OCI-LY1 (cell line): Measurements from ENCODE around the gene TMC7.

Experiments used
- H2AFZ ChIP-seq: fragments of 200-600 bp; sonication (generic), shearing (Covaris generic); 2 replicates; pipeline ENCODE4 v1.6.0; 2014; ENCODE audit warnings: antibody characterized with exemption, mild to moderate bottlenecking, low read length
- H3F3A ChIP-seq: fragments of 200-600 bp; sonication (generic), shearing (Covaris generic); 2 replicates; pipeline ENCODE4 v1.6.0; 2014; ENCODE audit warnings: mild to moderate bottlenecking, antibody characterized with exemption, low read length, moderate library complexity; ENCODE audit not compliant: insufficient read depth
- H3K27ac ChIP-seq: fragments of 200-600 bp; sonication (generic); 2 replicates; pipeline ENCODE4 v1.5.1; 2014; ENCODE audit warnings: low read length, mixed run types, mild to moderate bottlenecking, low read depth; ENCODE audit not compliant: poor library complexity, severe bottlenecking
- H3K27me3 ChIP-seq: fragments of 200-600 bp; sonication (generic); 2 replicates; pipeline ENCODE4 v1.6.0; 2014; ENCODE audit warnings: antibody characterized with exemption, mild to moderate bottlenecking, low read length, moderate library complexity; ENCODE audit not compliant: insufficient read depth
- H3K36me3 ChIP-seq: fragments of 200-600 bp; sonication (generic); 2 replicates; pipeline ENCODE4 v1.6.1; 2014; ENCODE audit warnings: mild to moderate bottlenecking, antibody characterized with exemption, low read length, moderate library complexity, mixed read lengths; ENCODE audit not compliant: insufficient read depth
- H3K4me1 ChIP-seq: fragments of 200-600 bp; sonication (generic); 2 replicates; pipeline ENCODE4 v1.5.1; 2014; ENCODE audit warnings: mild to moderate bottlenecking, low read length, moderate library complexity; ENCODE audit not compliant: insufficient read depth, severe bottlenecking
- H3K4me2 ChIP-seq: fragments of 200-600 bp; sonication (generic), shearing (Covaris generic); 2 replicates; pipeline ENCODE4 v1.6.1; 2014; ENCODE audit warnings: low read length
- H3K4me3 ChIP-seq: fragments of 200-600 bp; sonication (generic); 2 replicates; pipeline ENCODE4 v1.5.1; 2014; ENCODE audit warnings: low read length, low read depth, mild to moderate bottlenecking, mixed read lengths; ENCODE audit not compliant: poor library complexity, severe bottlenecking
- H3K79me2 ChIP-seq: fragments of 200-600 bp; shearing (Covaris generic); 2 replicates; pipeline ENCODE4 v1.6.1; 2016; ENCODE audit warnings: mixed run types, low read length, mixed read lengths; ENCODE audit not compliant: insufficient read depth
- H3K9ac ChIP-seq: fragments of 200-600 bp; sonication (generic), shearing (Covaris generic); 2 replicates; pipeline ENCODE4 v1.6.1; 2014; ENCODE audit warnings: mild to moderate bottlenecking, low read length, mixed read lengths
- H3K9me2 ChIP-seq: fragments of 200-600 bp; sonication (generic), shearing (Covaris generic); 2 replicates; pipeline ENCODE4 v1.6.1; 2014; ENCODE audit warnings: low read depth, mild to moderate bottlenecking, low read length, mixed read lengths
- H3K9me3 ChIP-seq: fragments of 200-600 bp; shearing (Covaris generic); 2 replicates; pipeline ENCODE4 v1.6.1; 2014; ENCODE audit warnings: low read length, mixed read lengths
- H4K20me1 ChIP-seq: fragments of 200-600 bp; sonication (generic), shearing (Covaris generic); 2 replicates; pipeline ENCODE4 v1.6.0; 2016; ENCODE audit warnings: mild to moderate bottlenecking, low read length; ENCODE audit not compliant: insufficient read depth
- CTCF ChIP-seq: fragments of 200-600 bp; sonication (generic), shearing (Covaris generic); IDR thresholded peaks from 2 replicates; pipeline ENCODE4 v1.5.1; 2017; ENCODE audit warnings: mild to moderate bottlenecking, antibody characterized with exemption, low read length, moderate library complexity, mixed read lengths
- EZH2 ChIP-seq: fragments of 200-600 bp; sonication (generic), shearing (Covaris generic); IDR thresholded peaks from 2 replicates; pipeline ENCODE4 v1.8.0; 2017; ENCODE audit warnings: borderline replicate concordance, mixed run types, mild to moderate bottlenecking, antibody characterized with exemption, low read length, moderate library complexity, mixed read lengths

Gene TMC7

DNA sequence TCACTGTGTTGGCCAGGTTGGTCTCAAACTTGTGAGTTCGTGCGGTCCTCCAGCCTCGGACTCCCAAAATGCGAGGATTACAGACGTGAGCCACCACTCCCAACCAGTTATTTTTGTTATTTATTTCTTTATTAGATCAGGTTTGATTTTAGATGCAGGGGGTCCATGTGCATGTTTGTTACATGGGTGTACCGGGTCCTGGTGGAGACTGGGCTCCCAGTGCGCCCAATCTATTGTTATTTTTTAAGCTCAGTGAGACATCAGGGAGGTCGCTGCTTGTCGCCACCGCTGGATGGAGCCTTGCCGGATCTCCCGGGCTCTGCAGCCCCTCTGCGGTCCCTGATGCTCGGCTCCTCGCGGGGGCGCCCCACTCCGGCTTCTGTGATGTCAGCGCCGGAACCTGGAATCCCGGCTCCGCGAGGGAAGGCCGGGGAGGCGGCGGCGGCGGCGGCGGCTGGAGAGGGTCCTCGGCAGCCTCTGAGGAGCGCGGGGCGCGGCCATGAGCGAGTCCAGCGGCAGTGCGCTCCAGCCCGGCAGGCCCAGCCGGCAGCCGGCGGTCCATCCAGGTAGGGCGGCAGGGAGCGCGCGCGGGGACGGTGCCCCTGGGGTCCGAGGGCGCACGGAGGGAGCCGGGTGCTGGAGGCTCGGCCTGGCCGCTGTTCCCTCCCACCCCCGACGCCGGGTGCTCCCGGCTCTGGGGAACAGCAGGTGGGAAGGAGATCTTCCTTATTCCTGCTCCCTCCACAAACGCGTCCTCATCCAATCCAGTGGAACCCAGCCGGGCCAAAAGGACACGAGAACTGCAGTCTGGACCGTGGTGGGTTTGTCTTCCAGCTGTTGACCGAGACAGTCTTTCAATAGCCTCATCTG lies at the start of gene TMC7:
Gene TMC7 (plus strand): TSS at position 370 of the 870 bp plus-strand sequence. CDS start 130 bp downstream, at position 500.
- H3K27me3 ChIP-seq, result no peaks in the 10 kb centered on the region
- TF ChIP-seq EZH2, result no peak
- no peak for TF ChIP-seq CTCF
- H2AFZ ChIP-seq, result no peak within 1 kb of the TSS
- H3K36me3 ChIP-seq, result no peaks in the 10 kb centered on the region
- no peaks in the 10 kb centered on the region for H4K20me1 ChIP-seq
- no peak within 1 kb of the TSS for H3K4me3 ChIP-seq
- H3K27ac ChIP-seq, result no peak within 1 kb of the TSS
- H3F3A ChIP-seq, result no peaks in the 10 kb centered on the region
- no peaks in the 10 kb centered on the region for H3K9me2 ChIP-seq
- H3K4me2 ChIP-seq, result no peak within 1 kb of the TSS
- no peaks in the 10 kb centered on the region for H3K79me2 ChIP-seq
- no peaks in the 10 kb centered on the region for H3K9me3 ChIP-seq
- H3K4me1 ChIP-seq, result no peaks in the 10 kb centered on the region
- H3K9ac ChIP-seq, result no peak within 1 kb of the TSS

DNA sequence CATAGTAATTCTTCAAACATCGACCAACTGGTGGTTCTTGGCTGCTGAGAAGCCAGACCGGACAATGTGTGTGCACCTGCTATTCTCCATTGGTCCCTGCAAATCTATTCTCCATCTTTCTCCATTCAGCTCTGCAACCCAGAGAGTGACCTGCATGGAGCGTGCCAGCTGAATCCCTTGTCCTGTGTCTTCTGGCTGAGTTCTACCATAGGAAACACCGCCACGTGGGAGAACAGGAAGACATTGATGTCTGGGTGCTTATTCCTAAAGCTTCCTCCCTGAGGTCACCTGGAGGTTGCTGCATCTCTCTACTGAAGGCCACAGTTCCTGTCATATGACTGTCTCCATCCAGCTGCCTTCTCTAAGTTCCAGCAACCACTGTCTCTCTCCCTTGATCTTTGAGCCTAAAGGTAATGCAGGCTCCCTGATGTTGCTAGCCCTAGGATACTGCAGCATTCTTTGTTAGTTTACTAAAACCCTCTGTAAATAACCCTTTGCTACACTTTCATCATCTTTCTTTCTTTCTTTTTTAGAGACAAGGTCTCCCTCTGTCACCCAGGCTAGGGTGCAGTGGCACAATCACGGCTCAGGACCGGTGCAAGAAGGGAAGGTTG lies 46.9 kb upstream of the TMC7 start:
- H3K4me3 ChIP-seq, result no peak overlapping the region
- no peak overlapping the region for H3K9ac ChIP-seq
- H3F3A ChIP-seq, result no peaks in the 10 kb centered on the region
- H4K20me1 ChIP-seq, result no peaks in the 10 kb centered on the region
- H3K4me1 ChIP-seq, result no peaks in the 10 kb centered on the region
- no peaks in the 10 kb centered on the region for H3K9me3 ChIP-seq
- TF ChIP-seq CTCF (no peak), EZH2 (no peak)
- H3K9me2 ChIP-seq, result no peaks in the 10 kb centered on the region
- no peak overlapping the region for H3K4me2 ChIP-seq
- no peaks in the 10 kb centered on the region for H3K36me3 ChIP-seq
- H2AFZ ChIP-seq, result no peak overlapping the region
- no peaks in the 10 kb centered on the region for H3K27me3 ChIP-seq
- no peaks in the 10 kb centered on the region for H3K79me2 ChIP-seq
- H3K27ac ChIP-seq, result no peak overlapping the region

DNA sequence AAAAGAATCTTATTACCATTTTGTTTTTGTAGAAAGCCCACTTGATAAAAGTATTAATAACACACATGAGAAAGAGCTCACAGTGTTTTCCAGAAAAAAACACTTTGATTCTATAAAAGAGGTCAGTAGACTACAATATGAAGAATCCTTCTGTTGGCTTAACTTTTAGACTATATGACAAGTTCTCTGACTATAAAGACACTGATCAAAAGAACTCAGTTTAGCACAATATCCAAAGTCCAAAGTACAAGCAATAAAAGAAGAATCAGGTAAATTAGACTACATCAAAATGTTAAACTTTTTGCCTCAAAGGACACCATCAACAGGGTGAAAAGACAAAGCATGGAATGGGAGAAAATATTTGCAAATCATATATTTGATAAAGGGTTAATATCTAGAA lies 46.3 kb upstream of the TMC7 start:
- H3K27ac ChIP-seq, result no peak overlapping the region
- H2AFZ ChIP-seq, result no peak overlapping the region
- H3K36me3 ChIP-seq, result no peaks in the 10 kb centered on the region
- H3K4me1 ChIP-seq, result no peaks in the 10 kb centered on the region
- H3K4me2 ChIP-seq, result no peak overlapping the region
- no peaks in the 10 kb centered on the region for H3K27me3 ChIP-seq
- H4K20me1 ChIP-seq, result no peaks in the 10 kb centered on the region
- H3K9me3 ChIP-seq, result no peaks in the 10 kb centered on the region
- TF ChIP-seq CTCF (no peak), EZH2 (no peak)
- H3K4me3 ChIP-seq, result no peak overlapping the region
- no peak overlapping the region for H3K9ac ChIP-seq
- no peaks in the 10 kb centered on the region for H3F3A ChIP-seq
- no peaks in the 10 kb centered on the region for H3K79me2 ChIP-seq
- H3K9me2 ChIP-seq, result no peaks in the 10 kb centered on the region
